GM19328 (cell line): Measurements from ENCODE around the gene NDUFB7.
"Not testable (repeated sequence)": the region's sequence is repeated elsewhere in the genome, so short reads cannot be mapped to it uniquely, and the experiment has no call there.

Experiments
- ATAC-seq: cut with Tn5 transposase; IDR thresholded peaks from one replicate; pipeline ENCODE4 v1.9.1; 2021; ENCODE audit warnings: mild to moderate bottlenecking, moderate library complexity; ENCODE audit not compliant: unreplicated experiment

Gene NDUFB7

GRCh38 chr19:14571695-14572490 is at the start of gene NDUFB7:
Gene NDUFB7, minus strand, starts transcription at chr19:14572066. Its CDS starts 66 bp downstream, at chr19:14572000.
- peak; percentile 83 for ATAC-seq

- ATAC-seq: no peak
These were observed 47.5 kb upstream of the NDUFB7 start for GRCh38 chr19:14619404-14619803.

- ATAC-seq: no peak
These were observed 44.5 kb upstream of the NDUFB7 start for GRCh38 chr19:14616407-14616806.

- ATAC-seq: no peak
These were observed 43.8 kb upstream of the NDUFB7 start for GRCh38 chr19:14615623-14616022.

- ATAC-seq: no peak
These were observed 42.2 kb upstream of the NDUFB7 start for GRCh38 chr19:14614099-14614412.

GRCh38 chr19:14613399-14614098 is 41.7 kb upstream of the NDUFB7 start:
- not testable (repeated sequence) for ATAC-seq

GRCh38 chr19:14612657-14613056 is 40.8 kb upstream of the NDUFB7 start:
- no peak for ATAC-seq

- not testable (repeated sequence) for ATAC-seq
These were observed 40.4 kb upstream of the NDUFB7 start for GRCh38 chr19:14612242-14612641.

- no peak for ATAC-seq
These were observed 39.2 kb upstream of the NDUFB7 start for GRCh38 chr19:14611051-14611450.

- no peak for ATAC-seq
These were observed 34.8 kb upstream of the NDUFB7 start for GRCh38 chr19:14606627-14607026.

GRCh38 chr19:14603990-14604387 is 32.1 kb upstream of the NDUFB7 start:
- ATAC-seq: peak; percentile 58

GRCh38 chr19:14599548-14600147 is 27.8 kb upstream of the NDUFB7 start:
- ATAC-seq: no peak

- ATAC-seq: no peak
These were observed 23.7 kb upstream of the NDUFB7 start for GRCh38 chr19:14595558-14595957.

GRCh38 chr19:14589433-14589832 is 17.6 kb upstream of the NDUFB7 start:
- not testable (repeated sequence) for ATAC-seq

GRCh38 chr19:14585187-14585586 is 13.3 kb upstream of the NDUFB7 start:
- not testable (repeated sequence) for ATAC-seq

GRCh38 chr19:14584372-14584771 is 12.5 kb upstream of the NDUFB7 start:
- ATAC-seq: not testable (repeated sequence)

- no peak for ATAC-seq
These were observed 11.1 kb upstream of the NDUFB7 start, which contains the start of gene CLEC17A for GRCh38 chr19:14582894-14583340. Gene CLEC17A, plus strand, starts transcription at chr19:14583084. Its CDS starts 77 bp downstream, at chr19:14583161.

GRCh38 chr19:14580623-14581237 is 8.9 kb upstream of the NDUFB7 start:
- no peak for ATAC-seq

- no peak for ATAC-seq
These were observed 6.1 kb upstream of the NDUFB7 start for GRCh38 chr19:14577885-14578427.

- no peak for ATAC-seq
These were observed 5.4 kb upstream of the NDUFB7 start for GRCh38 chr19:14577264-14577663.

- no peak for ATAC-seq
These were observed 4.5 kb upstream of the NDUFB7 start for GRCh38 chr19:14576363-14576762.
